Neural cell (in vitro differentiated cells): ENCODE measurements around the gene ST3GAL3. TPM values are rescaled to one million over a fixed set of nuclear protein-coding genes. Genes with fewer than 3 reads are reported as not detected.

Experiments
- H2AFZ ChIP-seq: fragments of 200-600, 300-800 bp; sonication (generic), shearing (Covaris generic); 2 replicates; pipeline ENCODE4 v1.6.0; 2014; ENCODE audit warnings: low read depth, mild to moderate bottlenecking, antibody characterized with exemption, low read length, moderate library complexity
- H3F3A ChIP-seq: fragments of 200-600 bp; shearing (Covaris generic); 2 replicates; pipeline ENCODE4 v1.6.1; 2016; ENCODE audit warnings: mild to moderate bottlenecking, moderate library complexity, mixed read lengths, antibody characterized with exemption, low read length; ENCODE audit not compliant: insufficient read depth, poor library complexity, severe bottlenecking
- H3K27ac ChIP-seq: fragments of 200-600, 300-800 bp; sonication (generic), shearing (Covaris generic); 2 replicates; pipeline ENCODE4 v1.5.1; 2014; ENCODE audit warnings: mild to moderate bottlenecking, low read length, moderate library complexity
- H3K27me3 ChIP-seq: fragments of 300-800, 200-600 bp; sonication (generic), shearing (Covaris generic); 2 replicates; pipeline ENCODE4 v1.6.0; 2014; ENCODE audit warnings: mild to moderate bottlenecking, low read depth, low read length, moderate library complexity; ENCODE audit not compliant: insufficient read depth
- H3K36me3 ChIP-seq: fragments of 300-800, 200-600 bp; sonication (generic), shearing (Covaris generic); 2 replicates; pipeline ENCODE4 v1.5.1; 2014; ENCODE audit warnings: mild to moderate bottlenecking, antibody characterized with exemption, low read length, moderate library complexity; ENCODE audit not compliant: insufficient read depth
- H3K4me2 ChIP-seq: fragments of 300-800, 200-600 bp; sonication (generic), shearing (Covaris generic); 2 replicates; pipeline ENCODE4 v1.6.0; 2014; ENCODE audit warnings: mild to moderate bottlenecking, low read length
- H3K4me3 ChIP-seq: fragments of 300-800, 200-600 bp; sonication (generic), shearing (Covaris generic); 2 replicates; pipeline ENCODE4 v1.5.1; 2014; ENCODE audit warnings: mild to moderate bottlenecking, low read length, moderate library complexity
- H3K79me2 ChIP-seq: fragments of 200-600 bp; shearing (Covaris generic); replicated peaks from 2 replicates; pipeline ENCODE4 v1.6.0; 2014; ENCODE audit warnings: mild to moderate bottlenecking, low read length, moderate library complexity; ENCODE audit not compliant: insufficient read depth
- H3K9ac ChIP-seq: fragments of 300-800, 200-600 bp; sonication (generic), shearing (Covaris generic); 2 replicates; pipeline ENCODE4 v1.6.1; 2016; ENCODE audit warnings: mild to moderate bottlenecking, low read length, mixed read lengths
- H3K9me2 ChIP-seq: fragments of 200-600 bp; shearing (Covaris generic); 2 replicates; pipeline ENCODE4 v1.6.1; 2016; ENCODE audit warnings: mild to moderate bottlenecking, low read length, mixed read lengths; ENCODE audit not compliant: insufficient read depth
- H3K9me3 ChIP-seq: fragments of 200-600, 300-800 bp; sonication (generic), shearing (Covaris generic); 2 replicates; pipeline ENCODE4 v1.6.1; 2016; ENCODE audit warnings: mild to moderate bottlenecking, mixed run types, low read length, moderate library complexity, mixed read lengths
- H4K20me1 ChIP-seq: fragments of 200-600 bp; shearing (Covaris generic); 2 replicates; pipeline ENCODE4 v1.6.1; 2016; ENCODE audit warnings: mild to moderate bottlenecking, mixed run types; ENCODE audit not compliant: insufficient read depth
- CTCF ChIP-seq: fragments of 450-650 bp; IDR thresholded peaks from 2 replicates; pipeline ENCODE4 v1.5.1; 2014; ENCODE audit warnings: antibody characterized with exemption, mild to moderate bottlenecking, moderate library complexity; ENCODE audit not compliant: poor library complexity, severe bottlenecking
- EP300 ChIP-seq: fragments of 450-650 bp; conservative IDR thresholded peaks from 2 replicates; pipeline ENCODE4 v1.6.1; 2014; ENCODE audit warnings: antibody characterized with exemption, mild to moderate bottlenecking, moderate library complexity; ENCODE audit not compliant: poor library complexity, severe bottlenecking
- EZH2 ChIP-seq: fragments of 200-600, 300-800 bp; shearing (Covaris generic), sonication (generic); IDR thresholded peaks from 2 replicates; pipeline ENCODE4 v1.6.1; 2014; ENCODE audit warnings: antibody characterized with exemption, low read length, borderline replicate concordance, mild to moderate bottlenecking; ENCODE audit not compliant: insufficient read depth, poor library complexity, severe bottlenecking
- MXI1 ChIP-seq: fragments of 450-650 bp; conservative IDR thresholded peaks from 2 replicates; pipeline ENCODE4 v1.6.1; 2014; ENCODE audit warnings: antibody characterized with exemption, mild to moderate bottlenecking; ENCODE audit not compliant: poor library complexity, severe bottlenecking
- POLR2AphosphoS5 ChIP-seq: IDR thresholded peaks from 2 replicates; pipeline ENCODE4 v1.6.1; 2012
- RAD21 ChIP-seq: fragments of 450-650 bp; conservative IDR thresholded peaks from 2 replicates; pipeline ENCODE4 v1.6.1; 2014; ENCODE audit warnings: antibody characterized with exemption, mild to moderate bottlenecking, moderate library complexity
- REST ChIP-seq: IDR thresholded peaks from 2 replicates; pipeline ENCODE4 v1.6.1; 2012; ENCODE audit warnings: borderline replicate concordance
- SMC3 ChIP-seq: fragments of 450-650 bp; conservative IDR thresholded peaks from 2 replicates; pipeline ENCODE4 v1.6.1; 2014; ENCODE audit warnings: antibody characterized with exemption, mild to moderate bottlenecking, moderate library complexity; ENCODE audit not compliant: poor library complexity
- TAF1 ChIP-seq: IDR thresholded peaks from 2 replicates; pipeline ENCODE4 v1.6.1; 2012; ENCODE audit warnings: low read depth
- polyA plus RNA-seq: library from polyadenylated mRNA; depleted of rRNA; stranded (reverse); fragments of >200 nt; gene quantifications from 2 replicates; pipeline ENCODE4 v1.2.3, GENCODE V29; 2014

The ST3GAL3 gene
- polyA plus RNA-seq, 1 donor from 2014 or later = 36.8 TPM

GRCh38 chr1:43768168-43768567 lies 60.8 kb downstream of the ST3GAL3 start:
- Histone ChIP-seq H3K4me2 (no peak overlapping the region), H3F3A (peaks cover 4% of the 10 kb centered on the region), H3K79me2 (no peaks in the 10 kb centered on the region), H3K9me3 (no peaks in the 10 kb centered on the region), H3K9me2 (no peaks in the 10 kb centered on the region), H4K20me1 (no peaks in the 10 kb centered on the region), H2AFZ (no peak overlapping the region), H3K36me3 (no peaks in the 10 kb centered on the region), H3K9ac (no peak overlapping the region), H3K27me3 (no peaks in the 10 kb centered on the region), H3K4me3 (no peak overlapping the region), H3K27ac (no peak overlapping the region)
- TF ChIP-seq SMC3 = no peak
- TF ChIP-seq POLR2AphosphoS5 = no peak
- no peak for TF ChIP-seq REST
- TF ChIP-seq MXI1 = no peak
- no peak for TF ChIP-seq EZH2
- no peak for TF ChIP-seq EP300
- TF ChIP-seq TAF1 = no peak
- no peak for TF ChIP-seq RAD21
- no peak for TF ChIP-seq CTCF

- Histone ChIP-seq H3K27me3 (no peaks in the 10 kb centered on the region), H3K79me2 (no peaks in the 10 kb centered on the region), H3F3A (peaks cover 4% of the 10 kb centered on the region), H3K27ac (no peak overlapping the region), H3K9me2 (no peaks in the 10 kb centered on the region), H2AFZ (no peak overlapping the region), H3K4me2 (no peak overlapping the region), H3K9me3 (no peaks in the 10 kb centered on the region), H3K9ac (no peak overlapping the region), H3K36me3 (no peaks in the 10 kb centered on the region), H4K20me1 (no peaks in the 10 kb centered on the region), H3K4me3 (no peak overlapping the region)
- TF ChIP-seq SMC3 (no peak), RAD21 (no peak), REST (no peak), EZH2 (no peak), EP300 (no peak), TAF1 (no peak)
Measured at GRCh38 chr1:43769350-43769908, 62.1 kb downstream of the ST3GAL3 start.
